Measurements from ENCODE around the gene ZBED2. TPM values are rescaled to one million over a fixed set of nuclear protein-coding genes. Genes with fewer than 3 reads are reported as not detected.

ZBED2 gene
- total RNA-seq, 1 donor from 2014 or later: not detected

DNA sequence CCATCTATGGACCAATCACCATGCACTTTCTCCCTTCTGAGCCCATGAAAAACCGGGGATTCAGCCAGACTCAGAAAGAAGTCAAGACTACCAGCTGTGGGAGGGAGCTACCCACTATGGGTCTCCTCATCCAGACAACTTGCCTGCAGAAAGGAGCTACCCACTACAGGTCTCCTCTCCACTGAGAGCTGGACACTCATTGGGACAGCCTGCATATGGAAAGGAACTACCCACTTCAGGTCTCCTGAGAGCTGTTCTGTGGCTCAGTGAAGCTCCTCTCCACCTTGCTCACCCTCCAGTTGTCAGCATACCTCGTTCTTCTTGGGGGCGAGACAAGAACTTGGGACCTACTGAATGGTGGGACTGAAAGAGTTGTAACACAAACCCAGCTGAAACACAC lies 22.3 kb upstream of the ZBED2 start:
- no peaks in the 10 kb centered on the region for H3K36me3 Mint-ChIP-seq (ENCODE audit: unreplicated experiment)
- H3K4me3 Mint-ChIP-seq (ENCODE audit: unreplicated experiment): no peak overlapping the region

DNA sequence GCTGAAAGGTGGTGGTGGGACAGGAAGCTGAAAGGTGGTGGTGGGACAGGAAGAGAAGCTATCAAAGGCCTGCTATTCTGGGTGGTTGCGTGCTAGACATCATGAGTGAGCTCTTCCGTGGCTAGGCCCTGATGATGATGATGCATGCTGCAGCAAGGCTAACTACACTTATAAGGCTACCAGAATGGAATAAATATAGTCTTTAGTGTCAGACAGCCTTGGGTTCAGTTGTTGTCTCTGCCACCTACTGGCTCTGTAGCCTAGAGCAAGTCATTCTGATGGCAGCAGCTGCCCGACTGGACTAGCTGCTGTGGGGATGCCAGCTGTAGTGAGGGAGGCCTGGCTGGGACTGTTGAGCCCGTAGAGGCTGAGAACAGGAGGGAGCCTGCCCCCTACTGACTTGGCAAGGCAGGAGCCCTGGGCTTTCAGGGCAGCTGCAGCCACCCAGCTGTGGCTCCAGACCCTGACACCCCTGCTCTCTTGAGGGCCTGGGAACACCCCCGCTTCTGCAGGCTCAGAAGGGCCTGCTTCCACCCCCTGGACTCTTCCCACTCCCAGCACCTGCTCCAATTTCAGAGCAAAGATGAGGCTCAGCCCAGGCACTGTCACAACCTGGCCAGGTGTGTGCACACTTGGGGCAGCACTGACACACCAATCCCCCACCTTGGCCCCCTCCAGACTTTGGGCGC lies 21.4 kb upstream of the ZBED2 start:
- Mint-ChIP-seq H3K27ac (ENCODE audit: unreplicated experiment) (no peak overlapping the region), H3K4me3 (ENCODE audit: unreplicated experiment) (no peak overlapping the region), H3K9me3 (ENCODE audit: unreplicated experiment) (peaks cover 8% of the 10 kb centered on the region), H3K27me3 (ENCODE audit: unreplicated experiment) (no peaks in the 10 kb centered on the region), H3K36me3 (ENCODE audit: unreplicated experiment) (no peaks in the 10 kb centered on the region), H3K4me1 (ENCODE audit: low read depth, unreplicated experiment) (no peaks in the 10 kb centered on the region)
- TF ChIP-seq, protein P1, sequence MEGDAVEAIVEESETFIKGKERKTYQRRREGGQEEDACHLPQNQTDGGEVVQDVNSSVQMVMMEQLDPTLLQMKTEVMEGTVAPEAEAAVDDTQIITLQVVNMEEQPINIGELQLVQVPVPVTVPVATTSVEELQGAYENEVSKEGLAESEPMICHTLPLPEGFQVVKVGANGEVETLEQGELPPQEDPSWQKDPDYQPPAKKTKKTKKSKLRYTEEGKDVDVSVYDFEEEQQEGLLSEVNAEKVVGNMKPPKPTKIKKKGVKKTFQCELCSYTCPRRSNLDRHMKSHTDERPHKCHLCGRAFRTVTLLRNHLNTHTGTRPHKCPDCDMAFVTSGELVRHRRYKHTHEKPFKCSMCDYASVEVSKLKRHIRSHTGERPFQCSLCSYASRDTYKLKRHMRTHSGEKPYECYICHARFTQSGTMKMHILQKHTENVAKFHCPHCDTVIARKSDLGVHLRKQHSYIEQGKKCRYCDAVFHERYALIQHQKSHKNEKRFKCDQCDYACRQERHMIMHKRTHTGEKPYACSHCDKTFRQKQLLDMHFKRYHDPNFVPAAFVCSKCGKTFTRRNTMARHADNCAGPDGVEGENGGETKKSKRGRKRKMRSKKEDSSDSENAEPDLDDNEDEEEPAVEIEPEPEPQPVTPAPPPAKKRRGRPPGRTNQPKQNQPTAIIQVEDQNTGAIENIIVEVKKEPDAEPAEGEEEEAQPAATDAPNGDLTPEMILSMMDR (IDR thresholded peaks at IDR 0.05; ENCODE audit: partially characterized antibody, unreplicated experiment): no peak
- no peak for DNase-seq

More for the DNA sequence above, 22.3 kb upstream of the ZBED2 start:
- DNase-seq: no peak
- Mint-ChIP-seq H3K4me1 (ENCODE audit: low read depth, unreplicated experiment) (no peaks in the 10 kb centered on the region), H3K9me3 (ENCODE audit: unreplicated experiment) (peaks cover 7% of the 10 kb centered on the region), H3K27ac (ENCODE audit: unreplicated experiment) (no peak overlapping the region), H3K27me3 (ENCODE audit: unreplicated experiment) (no peaks in the 10 kb centered on the region)
- TF ChIP-seq, protein P1 (IDR thresholded peaks at IDR 0.05; ENCODE audit: partially characterized antibody, unreplicated experiment): no peak

- Mint-ChIP-seq H3K36me3 (ENCODE audit: unreplicated experiment) (no peaks in the 10 kb centered on the region), H3K27ac (ENCODE audit: unreplicated experiment) (no peak overlapping the region), H3K4me3 (ENCODE audit: unreplicated experiment) (no peak overlapping the region), H3K27me3 (ENCODE audit: unreplicated experiment) (no peaks in the 10 kb centered on the region), H3K9me3 (ENCODE audit: unreplicated experiment) (peaks cover 9% of the 10 kb centered on the region), H3K4me1 (ENCODE audit: low read depth, unreplicated experiment) (no peaks in the 10 kb centered on the region)
- TF ChIP-seq, protein P1 (IDR thresholded peaks at IDR 0.05; ENCODE audit: partially characterized antibody, unreplicated experiment): no peak
- DNase-seq: no peak
Observed at GRCh38 chr3:111615880-111616279, 20.7 kb upstream of the ZBED2 start.

DNA sequence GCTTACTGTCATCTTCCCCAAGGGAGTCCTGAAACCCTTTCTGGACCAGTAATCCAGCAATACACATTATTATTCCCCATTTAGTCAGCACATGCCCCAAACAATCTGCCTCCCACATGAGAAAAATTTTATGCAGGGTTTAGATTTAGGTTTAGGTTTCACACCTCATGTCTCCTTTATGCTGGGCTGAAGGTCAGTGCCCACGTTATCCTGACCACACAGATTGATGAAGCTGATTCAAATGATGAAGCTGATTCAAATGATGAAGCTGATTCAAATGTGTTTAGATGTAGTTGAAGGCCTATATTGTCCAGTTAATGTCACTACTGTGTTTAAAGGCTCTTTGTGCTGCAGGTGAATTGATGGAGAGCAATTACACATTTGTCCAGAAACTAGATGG lies 18.1 kb upstream of the ZBED2 start:
- no peaks in the 10 kb centered on the region for H3K4me1 Mint-ChIP-seq (ENCODE audit: low read depth, unreplicated experiment)
- TF ChIP-seq, protein P1 (IDR thresholded peaks at IDR 0.05; ENCODE audit: partially characterized antibody, unreplicated experiment): no peak
- DNase-seq: no peak
- H3K27me3 Mint-ChIP-seq (ENCODE audit: unreplicated experiment): peaks cover 3% of the 10 kb centered on the region
- no peak overlapping the region for H3K4me3 Mint-ChIP-seq (ENCODE audit: unreplicated experiment)
- H3K36me3 Mint-ChIP-seq (ENCODE audit: unreplicated experiment): no peaks in the 10 kb centered on the region
- H3K9me3 Mint-ChIP-seq (ENCODE audit: unreplicated experiment): peaks cover 9% of the 10 kb centered on the region
- no peak overlapping the region for H3K27ac Mint-ChIP-seq (ENCODE audit: unreplicated experiment)

DNA sequence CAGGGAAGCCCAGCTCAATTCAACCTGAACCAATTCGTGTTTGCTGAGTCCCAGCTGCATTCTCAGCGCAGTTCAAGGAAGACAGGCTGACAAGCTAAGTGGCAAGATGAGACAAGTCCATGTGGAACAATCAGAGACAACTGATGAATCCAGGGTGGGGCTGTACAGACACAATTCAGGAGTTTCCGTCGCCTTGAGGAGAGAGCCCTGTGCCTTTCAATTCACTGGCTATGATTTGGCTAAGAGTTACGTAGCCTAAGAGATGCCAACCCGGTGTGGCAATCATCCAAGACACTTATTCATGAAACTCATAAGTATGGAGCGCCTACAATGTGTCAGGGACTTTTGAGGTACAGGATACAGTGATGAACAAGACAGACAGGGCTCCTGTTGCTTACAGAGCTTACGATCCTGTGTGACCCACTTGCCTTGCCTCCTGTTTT lies 15.5 kb upstream of the ZBED2 start:
- Mint-ChIP-seq H3K27ac (ENCODE audit: unreplicated experiment) (no peak overlapping the region), H3K4me1 (ENCODE audit: low read depth, unreplicated experiment) (no peaks in the 10 kb centered on the region), H3K36me3 (ENCODE audit: unreplicated experiment) (no peaks in the 10 kb centered on the region), H3K27me3 (ENCODE audit: unreplicated experiment) (peaks cover 3% of the 10 kb centered on the region), H3K4me3 (ENCODE audit: unreplicated experiment) (no peak overlapping the region), H3K9me3 (ENCODE audit: unreplicated experiment) (peaks cover 2% of the 10 kb centered on the region)
- TF ChIP-seq, protein P1 (IDR thresholded peaks at IDR 0.05; ENCODE audit: partially characterized antibody, unreplicated experiment): no peak
- DNase-seq: no peak
